Activated naive CD4-positive, alpha-beta T cell treated with anti-CD3 and anti-CD28 coated beads, Interleukin-2, amount 50 U/mL, for 72 hours (primary cell): ENCODE data around the gene ADAM12. TPM values are rescaled to one million over a fixed set of nuclear protein-coding genes. Genes with fewer than 3 reads are reported as not detected.

ENCODE experiments used
- ATAC-seq, 2 donors: fragments of 150-1000 bp; cut with Tn5 transposase; 2 replicates each; pipeline ENCODE4 v1.10.0; 2021; ENCODE audit warnings: mild to moderate bottlenecking in 2 of 2, moderate library complexity in 2 of 2
- DNase-seq, 2 donors: peaks; one replicate each; pipeline ENCODE4 v3.0.0; 2021 to 2022; ENCODE audit warnings: low spot score in 2 of 2
- H3K27ac Mint-ChIP-seq, 2 donors: one replicate each; pipeline ENCODE4 v1.8.0; 2022; ENCODE audit warnings: mild to moderate bottlenecking in 2 of 2, mixed read lengths in 2 of 2
- H3K36me3 Mint-ChIP-seq, 2 donors: one replicate each; pipeline ENCODE4 v1.8.0; 2022; ENCODE audit warnings: mixed read lengths in 2 of 2
- H3K9me3 Mint-ChIP-seq, 2 donors: one replicate each; pipeline ENCODE4 v1.8.0; 2022; ENCODE audit warnings: mixed read lengths in 2 of 2
- total RNA-seq, 2 donors: library from RNA; stranded (reverse); gene quantifications; one replicate each; pipeline ENCODE4 v1.2.3, GENCODE V29; 2022

ADAM12 gene
- total RNA-seq = 1 to 10 TPM in 1 of 2 donors, under 1 TPM in 1; 0.32 to 1.2 TPM

GRCh38 chr10:126387931-126388911 lies at the start of gene ADAM12:
TSS of gene ADAM12 (minus strand) at chr10:126388477. CDS start at chr10:126388145, 332 bp downstream.
- Mint-ChIP-seq H3K36me3 (peaks cover 8 to 10% of the 10 kb centered on the region in 2 donors), H3K27ac (peak within 1 kb of the TSS in 1 of 2 donors; percentile 84), H3K9me3 (peaks cover 6% of the 10 kb centered on the region in 2 donors)
- ATAC-seq = no peak
- DNase-seq = peak in 1 of 2 donors; percentile 15

- Mint-ChIP-seq H3K9me3 (peaks cover 1 to 18% of the 10 kb centered on the region in 2 donors), H3K27ac (no peak overlapping the region), H3K36me3 (peaks cover 0 to 13% of the 10 kb centered on the region in 2 donors)
- DNase-seq = no peak
- ATAC-seq = no peak
These were observed 49.5 kb upstream of the ADAM12 start for GRCh38 chr10:126437635-126438406.

GRCh38 chr10:126434235-126434634 lies 46.0 kb upstream of the ADAM12 start:
- H3K9me3 Mint-ChIP-seq = peaks cover 0 to 15% of the 10 kb centered on the region in 2 donors
- peaks cover 0 to 9% of the 10 kb centered on the region in 2 donors for H3K36me3 Mint-ChIP-seq

GRCh38 chr10:126433351-126433750 lies 45.1 kb upstream of the ADAM12 start:
- DNase-seq (no peak), ATAC-seq (peak in 1 of 2 donors; percentile 31)
- peaks cover 0 to 10% of the 10 kb centered on the region in 2 donors for H3K9me3 Mint-ChIP-seq
- H3K36me3 Mint-ChIP-seq = peaks cover 0 to 9% of the 10 kb centered on the region in 2 donors
- H3K27ac Mint-ChIP-seq = no peak overlapping the region

More at GRCh38 chr10:126434235-126434634, 46.0 kb upstream of the ADAM12 start:
- H3K27ac Mint-ChIP-seq = no peak overlapping the region
- DNase-seq = no peak
- no peak for ATAC-seq

DNA sequence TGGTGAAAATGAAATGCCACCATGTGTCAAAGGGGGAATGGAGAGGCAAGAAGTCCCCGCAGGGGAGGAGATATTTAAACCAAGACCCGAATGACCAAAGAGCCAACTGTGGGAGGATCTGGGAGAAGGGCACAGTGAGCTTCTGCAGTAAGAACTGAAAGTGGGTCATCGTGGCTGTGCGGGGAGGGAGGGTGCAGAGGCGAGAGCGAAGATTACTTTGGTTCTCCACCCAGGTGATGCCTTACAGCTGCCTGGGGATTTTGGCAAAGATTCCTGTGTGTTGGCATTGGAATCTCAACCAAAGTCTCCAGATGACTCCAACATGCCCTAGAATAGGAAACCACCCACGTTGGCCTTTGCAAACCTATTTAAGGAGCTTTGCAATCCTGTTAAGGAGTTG lies 44.2 kb upstream of the ADAM12 start:
- ATAC-seq (no peak), DNase-seq (no peak)
- Mint-ChIP-seq H3K27ac (no peak overlapping the region), H3K36me3 (peaks cover 0 to 9% of the 10 kb centered on the region in 2 donors), H3K9me3 (peaks cover 0 to 10% of the 10 kb centered on the region in 2 donors)

GRCh38 chr10:126431816-126432215 lies 43.5 kb upstream of the ADAM12 start:
- ATAC-seq (no peak), DNase-seq (no peak)
- Mint-ChIP-seq H3K9me3 (peaks cover 6 to 8% of the 10 kb centered on the region in 2 donors), H3K36me3 (peaks cover 0 to 6% of the 10 kb centered on the region in 2 donors), H3K27ac (no peak overlapping the region)

GRCh38 chr10:126430512-126430911 lies 42.2 kb upstream of the ADAM12 start:
- H3K27ac Mint-ChIP-seq = no peak overlapping the region
- ATAC-seq = no peak

GRCh38 chr10:126429275-126429674 lies 41.0 kb upstream of the ADAM12 start:
- Mint-ChIP-seq H3K36me3 (peaks cover 0 to 12% of the 10 kb centered on the region in 2 donors), H3K9me3 (peaks cover 11 to 13% of the 10 kb centered on the region in 2 donors), H3K27ac (no peak overlapping the region)
- ATAC-seq (no peak), DNase-seq (no peak)

More at GRCh38 chr10:126430512-126430911, 42.2 kb upstream of the ADAM12 start:
- Mint-ChIP-seq H3K9me3 (peaks cover 7 to 10% of the 10 kb centered on the region in 2 donors), H3K36me3 (peaks cover 0 to 4% of the 10 kb centered on the region in 2 donors)
- DNase-seq = no peak

DNA sequence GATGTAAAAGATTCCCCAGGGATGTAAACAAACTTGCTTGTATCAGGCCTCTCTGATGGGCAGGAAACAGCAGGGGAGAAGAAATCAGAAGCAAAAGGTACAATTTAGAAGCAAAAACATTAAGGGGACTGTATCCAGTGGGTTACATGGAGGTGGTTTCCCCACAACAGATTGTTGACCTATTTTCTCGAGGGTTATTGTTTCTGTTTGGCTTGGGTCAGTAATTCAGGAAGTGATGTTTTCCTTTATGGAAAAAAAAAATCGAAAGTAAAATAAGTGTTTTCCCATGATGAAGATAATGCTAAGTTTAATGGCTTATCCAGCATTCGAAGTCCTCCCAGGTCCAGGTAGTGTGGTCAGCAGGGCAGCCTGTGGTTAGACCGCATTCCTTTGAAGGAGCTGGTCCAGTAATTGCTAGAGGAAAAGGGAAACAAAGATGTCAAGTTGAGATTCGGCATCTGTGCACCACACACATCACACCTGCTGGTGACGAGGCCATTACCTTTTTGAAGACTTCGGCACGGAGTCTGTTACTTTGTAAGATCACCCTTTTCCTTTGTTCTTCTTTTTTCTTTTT lies 37.3 kb upstream of the ADAM12 start:
- ATAC-seq (no peak), DNase-seq (no peak)
- H3K9me3 Mint-ChIP-seq = peaks cover 21% of the 10 kb centered on the region in 2 donors
- no peak overlapping the region for H3K27ac Mint-ChIP-seq
- H3K36me3 Mint-ChIP-seq = peaks cover 0 to 26% of the 10 kb centered on the region in 2 donors

DNA sequence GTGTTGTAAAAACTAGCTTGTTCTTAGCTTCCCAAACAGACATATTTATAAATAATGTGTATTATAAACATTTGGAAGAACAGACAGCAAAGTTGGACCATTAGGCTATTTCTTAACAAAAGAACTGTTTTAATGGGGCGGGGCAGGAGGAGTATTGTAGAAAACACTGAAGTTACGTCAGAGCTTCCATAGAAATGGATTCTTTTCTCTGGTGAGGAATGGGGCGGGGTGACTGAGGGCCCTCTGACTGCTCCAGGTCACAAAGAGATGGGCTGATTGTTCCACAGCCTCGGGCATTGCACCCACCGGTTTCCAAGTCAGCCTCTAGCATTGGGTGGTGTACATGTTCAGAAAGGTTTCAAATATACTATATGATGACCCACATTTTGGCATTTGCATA lies 36.8 kb upstream of the ADAM12 start:
- peaks cover 0 to 26% of the 10 kb centered on the region in 2 donors for H3K36me3 Mint-ChIP-seq
- peaks cover 20 to 21% of the 10 kb centered on the region in 2 donors for H3K9me3 Mint-ChIP-seq
- ATAC-seq (no peak), DNase-seq (no peak)
- H3K27ac Mint-ChIP-seq = no peak overlapping the region

DNA sequence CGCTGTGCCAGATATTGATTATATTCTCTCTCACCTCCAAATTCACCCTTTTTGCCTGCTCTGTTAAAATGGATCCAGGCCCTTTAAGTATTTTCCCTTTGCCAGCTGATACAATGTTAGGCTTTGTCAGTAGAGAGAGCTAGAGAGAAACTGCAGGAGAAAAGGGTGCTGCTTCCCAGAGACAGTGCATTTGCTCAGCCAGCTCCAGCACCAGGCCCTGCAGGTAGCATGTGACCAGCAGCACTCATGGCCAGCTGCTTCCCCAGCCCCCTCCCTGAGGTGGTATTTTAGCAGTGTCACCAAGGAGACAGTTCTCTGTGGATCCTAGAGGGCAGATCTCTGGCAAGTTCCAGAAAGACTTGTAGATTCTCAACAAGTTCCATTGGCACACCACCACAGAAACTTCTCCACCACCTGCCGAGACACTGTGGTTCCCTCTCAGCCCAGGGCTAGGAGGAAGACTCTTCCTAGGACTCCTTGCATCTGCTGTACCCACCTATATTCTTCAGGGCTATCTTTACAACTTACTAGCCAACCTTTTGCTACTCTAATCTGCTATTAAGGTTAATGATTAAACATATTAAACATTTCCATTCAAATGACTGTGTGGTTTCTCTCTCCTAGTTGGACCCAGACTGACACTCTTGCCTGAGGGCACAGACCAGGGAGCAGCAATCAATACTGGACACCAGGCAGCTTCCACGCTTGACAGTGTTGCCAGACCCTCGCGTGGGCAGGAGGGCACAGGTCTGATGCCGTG lies 35.6 kb upstream of the ADAM12 start:
- Mint-ChIP-seq H3K27ac (no peak overlapping the region), H3K9me3 (peaks cover 20 to 25% of the 10 kb centered on the region in 2 donors), H3K36me3 (peaks cover 0 to 26% of the 10 kb centered on the region in 2 donors)
- no peak for DNase-seq
- no peak for ATAC-seq

- Mint-ChIP-seq H3K9me3 (peaks cover 20 to 25% of the 10 kb centered on the region in 2 donors), H3K36me3 (peaks cover 0 to 26% of the 10 kb centered on the region in 2 donors), H3K27ac (no peak overlapping the region)
- DNase-seq (no peak), ATAC-seq (no peak)
These were observed 34.3 kb upstream of the ADAM12 start for GRCh38 chr10:126422567-126422966.

DNA sequence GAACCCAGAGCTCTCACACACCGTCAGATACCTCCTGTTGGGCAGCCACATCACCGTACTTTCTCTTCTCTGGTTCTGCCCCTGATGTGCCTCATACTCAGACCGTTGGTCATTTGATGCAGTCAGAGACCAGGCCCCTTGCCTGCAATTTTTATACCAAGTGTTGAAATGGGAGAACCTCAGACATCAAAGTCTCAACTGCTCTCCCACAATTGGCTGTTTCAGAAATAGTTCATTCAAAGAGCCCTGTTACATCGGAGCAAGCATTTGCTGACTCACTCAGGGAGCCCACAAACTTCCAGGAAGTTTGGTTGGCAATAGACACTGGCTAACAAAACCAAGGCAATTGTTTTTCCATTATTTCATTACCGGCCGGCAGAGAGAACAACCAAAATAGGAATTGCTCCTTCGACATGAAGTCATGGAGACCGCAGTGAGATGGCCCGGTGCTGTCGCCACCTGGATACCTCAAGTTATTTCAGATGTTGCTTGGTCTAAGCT lies 33.5 kb upstream of the ADAM12 start:
- DNase-seq (no peak), ATAC-seq (no peak)
- H3K27ac Mint-ChIP-seq = no peak overlapping the region
- H3K36me3 Mint-ChIP-seq = peaks cover 0 to 26% of the 10 kb centered on the region in 2 donors
- H3K9me3 Mint-ChIP-seq = peaks cover 18 to 20% of the 10 kb centered on the region in 2 donors

DNA sequence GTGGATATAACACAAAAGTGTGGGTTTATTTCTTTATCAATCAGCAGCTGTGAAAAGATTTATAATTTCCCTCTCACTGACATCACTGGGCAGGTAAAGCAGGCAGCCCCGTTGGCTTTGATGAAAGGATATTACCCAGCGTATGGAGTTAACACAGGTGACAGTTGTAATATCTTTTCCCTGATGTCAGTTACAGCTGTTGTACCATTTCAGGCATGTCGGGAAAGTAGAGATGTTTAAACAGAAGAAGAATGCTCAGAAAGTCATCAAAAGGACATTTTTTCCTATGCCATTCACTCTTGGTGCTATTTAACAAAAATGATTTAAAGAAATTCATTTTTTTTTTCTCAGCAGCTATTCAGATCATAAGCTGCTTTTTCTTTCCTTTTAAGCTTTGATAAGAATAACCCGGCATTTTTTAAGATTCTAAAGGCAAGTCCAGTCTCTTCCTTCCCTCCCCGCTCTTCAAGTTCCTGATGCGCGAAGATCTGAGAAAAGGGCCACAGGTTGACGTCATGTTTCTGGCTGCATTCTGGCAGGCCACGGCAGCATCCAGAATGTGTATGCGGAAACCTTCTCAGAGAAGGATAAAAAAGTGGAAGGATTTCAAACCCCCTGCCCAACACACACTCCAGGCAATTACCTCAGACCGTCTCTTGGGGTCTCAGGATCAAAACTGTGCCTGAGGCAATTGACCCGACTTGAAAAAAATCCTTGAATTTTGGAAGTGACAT lies 32.5 kb upstream of the ADAM12 start:
- DNase-seq = no peak
- Mint-ChIP-seq H3K9me3 (peaks cover 21 to 26% of the 10 kb centered on the region in 2 donors), H3K36me3 (peaks cover 0 to 22% of the 10 kb centered on the region in 2 donors), H3K27ac (no peak overlapping the region)
- no peak for ATAC-seq

DNA sequence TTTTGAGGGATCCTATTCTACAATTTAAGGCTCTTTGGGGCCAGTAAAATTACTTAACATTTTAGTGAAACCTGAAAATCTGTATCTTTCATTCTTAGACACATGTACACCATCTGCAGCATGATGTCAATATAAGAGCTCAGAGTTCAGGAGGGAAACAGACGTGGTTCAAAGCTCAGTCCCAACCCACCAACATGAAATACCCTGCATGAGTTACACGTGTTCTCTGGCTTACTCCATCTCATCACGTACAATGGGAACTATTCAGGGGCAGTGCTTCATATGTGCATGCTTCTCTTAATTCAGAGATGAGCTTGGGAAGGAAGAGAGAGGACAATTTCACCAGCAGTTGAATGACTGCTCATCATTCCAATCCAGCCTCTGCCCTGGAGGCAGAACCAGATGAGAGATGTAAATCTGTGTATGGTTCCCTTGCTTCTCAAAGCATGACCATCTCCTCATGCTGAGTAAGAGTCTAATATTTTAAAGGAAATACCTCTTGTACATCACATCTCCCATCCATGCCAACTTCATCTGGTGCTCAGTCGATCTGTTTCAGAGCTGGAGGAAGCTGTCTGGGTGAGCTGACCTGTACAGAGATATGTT lies 29.0 kb upstream of the ADAM12 start:
- ATAC-seq = no peak
- Mint-ChIP-seq H3K9me3 (peaks cover 12 to 19% of the 10 kb centered on the region in 2 donors), H3K27ac (no peak overlapping the region), H3K36me3 (peaks cover 0 to 4% of the 10 kb centered on the region in 2 donors)
- no peak for DNase-seq
